ENCODE measurements around the gene SUSD3. TPM values are rescaled to one million over a fixed set of nuclear protein-coding genes. Genes with fewer than 3 reads are reported as not detected.
"Not testable (repeated sequence)": the region's sequence is repeated elsewhere in the genome, so short reads cannot be mapped to it uniquely, and the experiment has no call there.

SUSD3 gene
- total RNA-seq, 1 experiment from 2014 or later, result 9.0 TPM

- H2BK15ac ChIP-seq (ENCODE audit: low read depth, low read length), result no peak overlapping the region
- H2BK12ac ChIP-seq (ENCODE audit: insufficient read length, low read depth, low read length), result no peak overlapping the region
- no peaks in the 10 kb centered on the region; the same call in 1 of the 2 replicates for H3K27me3 Mint-ChIP-seq (ENCODE audit: low read depth)
- WGBS (ENCODE audit: extremely low coverage, insufficient read length, low lambda C conversion rate), result no CpG with 5 or more reads among the region's 13 CpGs
- H2BK5ac ChIP-seq (ENCODE audit: insufficient read length, low read length), result no peak overlapping the region
- H3K14ac ChIP-seq (ENCODE audit: insufficient read depth, low read length), result no peak overlapping the region
- no peaks in the 10 kb centered on the region for H3K9me3 Mint-ChIP-seq
- H4K20me1 ChIP-seq (ENCODE audit: control insufficient read depth, insufficient read depth, insufficient read length), result no peaks in the 10 kb centered on the region
- no peak overlapping the region for H4K5ac ChIP-seq (ENCODE audit: insufficient read length, low read depth, low read length)
- H2BK20ac ChIP-seq (ENCODE audit: low read depth, low read length, poor library complexity, severe bottlenecking), result no peak overlapping the region
- H3K18ac ChIP-seq (ENCODE audit: insufficient read length, low read depth, low read length), result no peak overlapping the region
- H2AK5ac ChIP-seq (ENCODE audit: insufficient read length, low read length), result no peak overlapping the region
- no peak overlapping the region for H4K91ac ChIP-seq (ENCODE audit: insufficient read length, low read depth, low read length)
- no peaks in the 10 kb centered on the region for H3K79me1 ChIP-seq (ENCODE audit: insufficient read depth, low read depth, low read length, poor library complexity, severe bottlenecking)
- no peak overlapping the region for H3K4ac ChIP-seq (ENCODE audit: low read depth, low read length)
- H2AFZ ChIP-seq (ENCODE audit: low read length), result no peak overlapping the region
- no peak for TF ChIP-seq CTCF (conservative IDR thresholded peaks at IDR 0.05)
- H3K4me1 Mint-ChIP-seq, result peaks cover 20 to 23% of the 10 kb centered on the region in 2 experiments
- H3K4me2 ChIP-seq (ENCODE audit: insufficient read depth, insufficient read length, low read length), result no peak overlapping the region
- H4K8ac ChIP-seq (replicated peaks; ENCODE audit: insufficient read length, low read depth, low read length), result no peak overlapping the region
- no peaks in the 10 kb centered on the region for H3K4me1 ChIP-seq (ENCODE audit: insufficient read depth, low read length)
- no peaks in the 10 kb centered on the region for H3K23me2 ChIP-seq (ENCODE audit: insufficient read length, low read depth, low read length, poor library complexity, severe bottlenecking)
- peak; percentile 38 for DNase-seq
- no peaks in the 10 kb centered on the region for H3K79me2 ChIP-seq (ENCODE audit: insufficient read depth, low read length)
- H3T11ph ChIP-seq (ENCODE audit: low read length), result no peak overlapping the region
- H3K4me3 Mint-ChIP-seq, result no peak overlapping the region
- H3K36me3 Mint-ChIP-seq (ENCODE audit: insufficient read depth in 1 of 3, low read depth in 3 of 3), result peaks cover 0 to 2% (median 0%) of the 10 kb centered on the region in 3 experiments; a peak in 2 of 7 replicates
- H3K56ac ChIP-seq (ENCODE audit: insufficient read length, low read depth, low read length), result no peak overlapping the region
- no peak overlapping the region for H3K27ac Mint-ChIP-seq
- no peaks in the 10 kb centered on the region for H3K9me3 ChIP-seq (ENCODE audit: control insufficient read depth, low read depth, low read length)
- H3K9ac ChIP-seq (ENCODE audit: extremely low read depth, insufficient read length, low read length), result no peak overlapping the region
- no peak overlapping the region for H3K23ac ChIP-seq (ENCODE audit: insufficient read length, low read depth, low read length)
- H3K27ac ChIP-seq (ENCODE audit: insufficient read length, low read depth, low read length), result no peak overlapping the region
- no peak overlapping the region for H2BK120ac ChIP-seq (ENCODE audit: low read depth, low read length, poor library complexity, severe bottlenecking)
- H3K27me3 ChIP-seq (ENCODE audit: insufficient read depth, low read length), result no peaks in the 10 kb centered on the region
Measured at GRCh38 chr9:93013856-93014582, 44.5 kb upstream of the SUSD3 start.

DNA sequence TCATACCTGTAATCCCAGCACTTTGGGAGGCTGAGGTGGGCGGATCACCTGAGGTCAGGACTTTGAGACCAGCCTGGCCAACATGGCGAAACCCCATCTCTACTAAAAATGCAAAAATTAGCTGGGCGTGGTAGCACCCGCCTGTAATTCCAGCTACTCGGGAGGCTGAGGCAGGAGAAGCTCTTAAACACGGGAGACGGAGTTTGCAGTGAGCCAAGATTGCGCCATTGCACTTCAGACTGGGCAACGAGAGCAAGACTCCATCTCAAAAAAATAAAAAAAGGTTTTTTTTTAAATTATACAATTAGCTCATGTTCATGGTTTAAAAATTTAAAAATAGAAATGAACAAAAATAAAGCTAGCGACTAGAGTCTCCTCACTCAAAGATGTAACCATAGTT, 43.3 kb upstream of the SUSD3 start:
- not testable (repeated sequence) for H3K4me2 ChIP-seq (ENCODE audit: insufficient read depth, insufficient read length, low read length); H3K56ac ChIP-seq (ENCODE audit: insufficient read length, low read depth, low read length); H3K23ac ChIP-seq (ENCODE audit: insufficient read length, low read depth, low read length); H3K4me3 Mint-ChIP-seq; H4K20me1 ChIP-seq (ENCODE audit: control insufficient read depth, insufficient read depth, insufficient read length); H2AFZ ChIP-seq (ENCODE audit: low read length); H4K8ac ChIP-seq (replicated peaks; ENCODE audit: insufficient read length, low read depth, low read length); H3K79me2 ChIP-seq (ENCODE audit: insufficient read depth, low read length); H2BK20ac ChIP-seq (ENCODE audit: low read depth, low read length, poor library complexity, severe bottlenecking); H3K14ac ChIP-seq (ENCODE audit: insufficient read depth, low read length); H3K79me1 ChIP-seq (ENCODE audit: insufficient read depth, low read depth, low read length, poor library complexity, severe bottlenecking); H3K9me3 ChIP-seq (ENCODE audit: control insufficient read depth, low read depth, low read length); H3K36me3 Mint-ChIP-seq (ENCODE audit: insufficient read depth in 1 of 3, low read depth in 3 of 3); H3K27ac ChIP-seq (ENCODE audit: insufficient read length, low read depth, low read length); H3K4ac ChIP-seq (ENCODE audit: low read depth, low read length); H2BK15ac ChIP-seq (ENCODE audit: low read depth, low read length); H3K9me3 Mint-ChIP-seq; H4K5ac ChIP-seq (ENCODE audit: insufficient read length, low read depth, low read length); H2AK5ac ChIP-seq (ENCODE audit: insufficient read length, low read length); H2BK12ac ChIP-seq (ENCODE audit: insufficient read length, low read depth, low read length); H4K91ac ChIP-seq (ENCODE audit: insufficient read length, low read depth, low read length); H2BK120ac ChIP-seq (ENCODE audit: low read depth, low read length, poor library complexity, severe bottlenecking); H3K9ac ChIP-seq (ENCODE audit: extremely low read depth, insufficient read length, low read length); DNase-seq; H3K27me3 ChIP-seq (ENCODE audit: insufficient read depth, low read length); H2BK5ac ChIP-seq (ENCODE audit: insufficient read length, low read length); H3T11ph ChIP-seq (ENCODE audit: low read length); H3K23me2 ChIP-seq (ENCODE audit: insufficient read length, low read depth, low read length, poor library complexity, severe bottlenecking); H3K18ac ChIP-seq (ENCODE audit: insufficient read length, low read depth, low read length); H3K4me1 ChIP-seq (ENCODE audit: insufficient read depth, low read length); H3K27me3 Mint-ChIP-seq (ENCODE audit: low read depth)
- Mint-ChIP-seq H3K4me1 (peaks cover 19 to 23% of the 10 kb centered on the region in 2 experiments), H3K27ac (0 out of 7 replicates have a peak overlapping the region, but pooled peaks of 1 of the 3 experiments have one; percentile 27)
- no CpG with 5 or more reads among the region's 10 CpGs for WGBS (ENCODE audit: extremely low coverage, insufficient read length, low lambda C conversion rate)

All from H9 (cell line).